Keratinocyte (primary cell): Measurements from ENCODE around the gene EPHB1. TPM values are rescaled to one million over a fixed set of nuclear protein-coding genes. Genes with fewer than 3 reads are reported as not detected.

Experiments used
- DNase-seq: peaks from one replicate; pipeline ENCODE4 v3.0.0-alpha.2; 2011; ENCODE audit warnings: low read depth, missing footprints, low spot score
- FAIRE-seq: peaks from 2 replicates; lab custom pipeline; 2011; peaks lifted over from hg19 to GRCh38; lab: Jason Lieb, UNC
- H2AFZ ChIP-seq: 2 replicates; pipeline ENCODE4 v1.6.0; 2012; ENCODE audit warnings: low read length, control low read depth, inconsistent platforms; ENCODE audit not compliant: control insufficient read depth
- H3K27ac ChIP-seq: 2 replicates; pipeline ENCODE4 v1.5.1; 2011; ENCODE audit warnings: low read length; ENCODE audit not compliant: control insufficient read depth, insufficient read depth
- H3K27me3 ChIP-seq: 3 replicates; pipeline ENCODE4 v1.6.0; 2011; ENCODE audit warnings: low read length; ENCODE audit not compliant: control insufficient read depth, insufficient read depth; ENCODE audit errors: extremely low read depth
- H3K36me3 ChIP-seq, 2 experiments: 2 replicates in 1 of 2; 3 replicates in 1 of 2; pipeline ENCODE4 v1.5.1; 2011; ENCODE audit warnings: low read length in 2 of 2, mild to moderate bottlenecking in 1 of 2; ENCODE audit not compliant: control insufficient read depth in 2 of 2, insufficient read depth in 2 of 2; ENCODE audit errors: extremely low read depth in 1 of 2
- H3K4me1 ChIP-seq: 3 replicates; pipeline ENCODE4 v1.5.1; 2011; ENCODE audit warnings: low read length; ENCODE audit not compliant: control insufficient read depth, insufficient read depth; ENCODE audit errors: extremely low read depth
- H3K4me2 ChIP-seq: 3 replicates; pipeline ENCODE4 v1.6.0; 2011; ENCODE audit warnings: low read depth, low read length; ENCODE audit not compliant: control insufficient read depth, insufficient read depth; ENCODE audit errors: extremely low read depth
- H3K4me3 ChIP-seq, 3 experiments: fragments of 200-600 bp in 1 of 3; sonication (generic) in 1 of 3; 2 replicates in 2 of 3; 3 replicates in 1 of 3; pipeline ENCODE4 v1.5.1; 2011 to 2016; ENCODE audit warnings: low read length in 3 of 3, mild to moderate bottlenecking in 3 of 3, control low read depth in 2 of 3, inconsistent platforms in 1 of 3, low read depth in 1 of 3, mixed read lengths in 1 of 3, mixed run types in 1 of 3, moderate library complexity in 1 of 3; ENCODE audit not compliant: control insufficient read depth in 2 of 3, insufficient read depth in 2 of 3; ENCODE audit errors: extremely low read depth in 1 of 3
- H3K79me2 ChIP-seq: 2 replicates; pipeline ENCODE4 v1.6.0; 2012; ENCODE audit warnings: low read length; ENCODE audit not compliant: control insufficient read depth, insufficient read depth
- H3K9ac ChIP-seq: 3 replicates; pipeline ENCODE4 v1.6.0; 2011; ENCODE audit warnings: low read length; ENCODE audit not compliant: control insufficient read depth, insufficient read depth; ENCODE audit errors: extremely low read depth
- H3K9me1 ChIP-seq: 3 replicates; pipeline ENCODE4 v1.6.0; 2011; ENCODE audit warnings: low read length; ENCODE audit not compliant: control insufficient read depth, insufficient read depth; ENCODE audit errors: extremely low read depth
- H3K9me3 ChIP-seq: 2 replicates; pipeline ENCODE4 v1.5.1; 2012; ENCODE audit warnings: low read depth, low read length; ENCODE audit not compliant: control insufficient read depth
- H4K20me1 ChIP-seq: 3 replicates; pipeline ENCODE4 v1.6.0; 2011; ENCODE audit warnings: low read length; ENCODE audit not compliant: control insufficient read depth, insufficient read depth; ENCODE audit errors: extremely low read depth
- CTCF ChIP-seq, 3 experiments: IDR thresholded peaks in 1 of 3; conservative IDR thresholded peaks in 1 of 3; optimal IDR thresholded peaks in 1 of 3; 2 replicates in 2 of 3; 3 replicates in 1 of 3; pipeline versions ENCODE3 to v1.5.1; 2011; ENCODE audit warnings: low read length in 3 of 3, mild to moderate bottlenecking in 3 of 3, moderate library complexity in 2 of 3, control low read depth in 1 of 3, inconsistent platforms in 1 of 3; ENCODE audit not compliant: insufficient read depth in 2 of 3; ENCODE audit errors: extremely low read depth in 1 of 3
- EZH2 ChIP-seq: IDR thresholded peaks from one replicate; pipeline ENCODE4 v1.6.1; 2012; ENCODE audit warnings: inconsistent platforms, mild to moderate bottlenecking, low read length, moderate library complexity
- dilution Hi-C: fragments of 300-500 bp; cut with MboI; formaldehyde crosslinking; loops from one replicate; pipeline ENCODE4 v1.7.0; 2020; ENCODE audit warnings: low sequenced_read_pairs; ENCODE audit not compliant: extremely low pct_ligation_motif_present
- polyA plus RNA-seq, 5 experiments: library from polyadenylated mRNA; depleted of rRNA in 3 of 5; stranded (reverse) in 3 of 5; stranded (forward) in 1 of 5; unstranded in 1 of 5; fragments of >200 nt; gene quantifications; 1 replicate in 1 of 5; 2 replicates in 3 of 5; 3 replicates in 1 of 5; pipeline versions ENCODE4 v1.2.1 to v1.2.3, GENCODE V29; 2011 to 2012; ENCODE audit warnings: missing spikeins in 2 of 5, low read depth in 1 of 5, low replicate concordance in 1 of 5

Gene EPHB1
- polyA plus RNA-seq, 1 donor (not counting 4 experiments of a cell fraction or from before 2014, with no cell fraction given): 0.01 TPM

DNA sequence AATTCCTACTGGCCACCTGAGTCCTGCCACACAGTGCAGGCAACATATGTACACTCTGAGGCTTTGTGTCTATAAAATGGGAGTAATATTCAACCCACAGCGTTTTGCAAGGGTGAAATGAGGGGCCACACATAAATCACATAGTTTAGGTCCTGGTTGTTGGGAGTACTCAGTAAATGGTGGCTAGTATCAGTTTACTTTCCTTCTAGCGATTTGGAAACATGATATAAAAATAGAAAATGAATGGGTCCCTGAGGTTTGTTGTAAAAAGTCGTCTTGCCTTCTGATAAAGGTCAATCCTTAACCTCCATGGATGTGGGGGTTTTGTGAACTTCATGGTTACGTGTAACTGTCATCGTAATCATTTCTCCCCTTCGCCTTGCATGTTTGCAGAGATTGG is 472.4 kb downstream of the EPHB1 start:
- Histone ChIP-seq H3K4me3 (no peak overlapping the region), H2AFZ (no peak overlapping the region), H3K9ac (no peak overlapping the region), H3K9me3 (no peaks in the 10 kb centered on the region), H3K36me3 (no peaks in the 10 kb centered on the region), H3K4me1 (no peaks in the 10 kb centered on the region), H3K9me1 (no peaks in the 10 kb centered on the region), H3K27ac (no peak overlapping the region), H3K4me2 (no peak overlapping the region), H4K20me1 (no peaks in the 10 kb centered on the region), H3K27me3 (no peaks in the 10 kb centered on the region), H3K79me2 (no peaks in the 10 kb centered on the region)
- DNase-seq (no peak), FAIRE-seq (no peak)
- TF ChIP-seq CTCF (optimal IDR thresholded peaks at IDR 0.05 in 1 of 3, IDR thresholded peaks at IDR 0.05 in 1 of 3, conservative IDR thresholded peaks at IDR 0.05 in 1 of 3; ENCODE audit: extremely low read depth in 1 of 3, insufficient read depth in 2 of 3, low read length in 3 of 3): no peak
- no peak for TF ChIP-seq EZH2
- dilution Hi-C loops: no loop called here

GRCh38 chr3:135268941-135269532 is 474.0 kb downstream of the EPHB1 start:
- Histone ChIP-seq H4K20me1 (no peaks in the 10 kb centered on the region), H3K27me3 (no peaks in the 10 kb centered on the region), H3K9me1 (no peaks in the 10 kb centered on the region), H3K4me2 (no peak overlapping the region), H3K9me3 (no peaks in the 10 kb centered on the region), H3K4me3 (no peak overlapping the region), H2AFZ (no peak overlapping the region), H3K4me1 (no peaks in the 10 kb centered on the region), H3K9ac (no peak overlapping the region), H3K36me3 (no peaks in the 10 kb centered on the region), H3K27ac (no peak overlapping the region), H3K79me2 (no peaks in the 10 kb centered on the region)
- FAIRE-seq (no peak), DNase-seq (no peak)
- TF ChIP-seq CTCF (optimal IDR thresholded peaks at IDR 0.05 in 1 of 3, IDR thresholded peaks at IDR 0.05 in 1 of 3, conservative IDR thresholded peaks at IDR 0.05 in 1 of 3; ENCODE audit: extremely low read depth in 1 of 3, insufficient read depth in 2 of 3, low read length in 3 of 3) (no peak), EZH2 (no peak)
- dilution Hi-C loops: no loop called here
